ENCODE results near the gene CNST.
"Not testable (repeated sequence)": the region's sequence is repeated elsewhere in the genome, so short reads cannot be mapped to it uniquely, and the experiment has no call there.

Gene CNST

GRCh38 chr1:246622035-246622652 is 55.9 kb downstream of the CNST start:
- DNase-seq, result no peak

GRCh38 chr1:246624091-246624490 is 57.8 kb downstream of the CNST start:
- DNase-seq, result no peak

- DNase-seq, result no peak
Observed at GRCh38 chr1:246629030-246629429, 62.8 kb downstream of the CNST start.

- DNase-seq, result no peak
Observed at GRCh38 chr1:246629976-246630375, 63.7 kb downstream of the CNST start.

- DNase-seq, result no peak
Observed at GRCh38 chr1:246631426-246631825, 65.2 kb downstream of the CNST start.

- no peak for DNase-seq
Observed at GRCh38 chr1:246632281-246633168, 66.3 kb downstream of the CNST start.

GRCh38 chr1:246634659-246635058 is 68.4 kb downstream of the CNST start:
- DNase-seq, result not testable (repeated sequence)

GRCh38 chr1:246638941-246639655 is 72.8 kb downstream of the CNST start:
- DNase-seq, result no peak

- no peak for DNase-seq
Observed at GRCh38 chr1:246639732-246640131, 73.5 kb downstream of the CNST start.

- no peak for DNase-seq
Observed at GRCh38 chr1:246640747-246641146, 74.5 kb downstream of the CNST start.

GRCh38 chr1:246641394-246641793 is 75.1 kb downstream of the CNST start:
- DNase-seq, result no peak

GRCh38 chr1:246642719-246643118 is 76.5 kb downstream of the CNST start:
- DNase-seq, result no peak

GRCh38 chr1:246647113-246647512 is 80.9 kb downstream of the CNST start:
- peak; percentile 45 for DNase-seq

- no peak for DNase-seq
Observed at GRCh38 chr1:246647513-246647912, 81.3 kb downstream of the CNST start.

- no peak for DNase-seq
Observed at GRCh38 chr1:246651012-246651695, 84.9 kb downstream of the CNST start.

- no peak for DNase-seq
Observed at GRCh38 chr1:246658567-246658966, 92.3 kb downstream of the CNST start.

GRCh38 chr1:246659594-246660140 is 93.4 kb downstream of the CNST start:
- DNase-seq, result no peak

- DNase-seq, result no peak
Observed at GRCh38 chr1:246661451-246661850, 95.2 kb downstream of the CNST start.

- DNase-seq, result no peak
Observed at GRCh38 chr1:246667773-246668172, 101.5 kb downstream of the CNST start.

- no peak for DNase-seq
Observed at GRCh38 chr1:246669659-246670058, 103.4 kb downstream of the CNST start.

GRCh38 chr1:246674049-246674448 is 107.8 kb downstream of the CNST start:
- DNase-seq, result no peak

- no peak for DNase-seq
Observed at GRCh38 chr1:246677842-246678241, 111.6 kb downstream of the CNST start.
